Common myeloid progenitor, CD34-positive (primary cell): ENCODE data around the gene FES.

ENCODE experiments used
- CTCF ChIA-PET: fragments of 350-600 bp; sonication (Branson Sonifier 250); formaldehyde crosslinking; loops from one replicate; lab custom pipeline; 2021; ENCODE audit warnings: antibody characterized with exemption; lab: Charles Lee
- POLR2A ChIA-PET: fragments of 350-600 bp; sonication (Branson Sonifier 250); formaldehyde crosslinking; loops from one replicate; lab custom pipeline; 2021; ENCODE audit warnings: antibody characterized with exemption; lab: Charles Lee
- DNase-seq, 3 donors: peaks; one replicate each; pipeline versions ENCODE4 v3.0.0 to v3.0.0-alpha.2; 2013
- H3K27ac ChIP-seq, 2 experiments: 1 replicate in 1 of 2; 2 replicates in 1 of 2; pipeline ENCODE4 v1.7.0; 2013; ENCODE audit warnings: inconsistent platforms in 2 of 2, low read length in 2 of 2, mild to moderate bottlenecking in 2 of 2, low read depth in 1 of 2, moderate library complexity in 1 of 2; ENCODE audit not compliant: severe bottlenecking in 2 of 2, insufficient read depth in 1 of 2, poor library complexity in 1 of 2
- H3K27me3 ChIP-seq, 5 experiments: replicated peaks in 2 of 5; 1 replicate in 3 of 5; 2 replicates in 2 of 5; pipeline versions ENCODE4 v1.6.1 to v1.7.0; 2013; ENCODE audit warnings: low read length in 4 of 5, mild to moderate bottlenecking in 2 of 5, moderate library complexity in 2 of 5, inconsistent platforms in 1 of 5; ENCODE audit not compliant: insufficient read depth in 5 of 5, control insufficient read depth in 4 of 5
- H3K36me3 ChIP-seq, 4 experiments: 1 replicate in 2 of 4; 2 replicates in 2 of 4; pipeline versions ENCODE4 v1.6.1 to v1.7.0; 2013; ENCODE audit warnings: low read length in 3 of 4, control low read depth in 1 of 4, mild to moderate bottlenecking in 1 of 4; ENCODE audit not compliant: control insufficient read depth in 4 of 4, insufficient read depth in 4 of 4
- H3K4me1 ChIP-seq, 4 experiments: 1 replicate in 3 of 4; 2 replicates in 1 of 4; pipeline versions ENCODE4 v1.6.1 to v1.7.1; 2013; ENCODE audit warnings: low read length in 3 of 4, mild to moderate bottlenecking in 3 of 4, control low read depth in 1 of 4, inconsistent platforms in 1 of 4, moderate library complexity in 1 of 4; ENCODE audit not compliant: control insufficient read depth in 4 of 4, insufficient read depth in 4 of 4; ENCODE audit errors: control extremely low read depth in 1 of 4
- H3K4me3 ChIP-seq, 7 experiments: 1 replicate in 4 of 7; 2 replicates in 3 of 7; pipeline versions ENCODE4 v1.5.1 to v1.7.0; 2013; ENCODE audit warnings: mild to moderate bottlenecking in 7 of 7, low read length in 6 of 7, moderate library complexity in 6 of 7, inconsistent platforms in 2 of 7, low read depth in 2 of 7, control low read depth in 1 of 7; ENCODE audit not compliant: insufficient read depth in 4 of 7, control insufficient read depth in 1 of 7; ENCODE audit errors: extremely low read depth in 1 of 7
- H3K9me3 ChIP-seq, 5 experiments: 1 replicate in 4 of 5; 2 replicates in 1 of 5; pipeline versions ENCODE4 v1.6.1 to v1.7.1; 2013; ENCODE audit warnings: low read length in 4 of 5, mild to moderate bottlenecking in 2 of 5, inconsistent platforms in 1 of 5, low read depth in 1 of 5, moderate library complexity in 1 of 5; ENCODE audit not compliant: control insufficient read depth in 4 of 5, insufficient read depth in 2 of 5; ENCODE audit errors: control extremely low read depth in 1 of 5
- WGBS: methylation state at CpG from one replicate; pipeline ENCODE4 v1.1.5; 2013; ENCODE audit not compliant: insufficient coverage; 5-methylcytosine and 5-hydroxymethylcytosine counted together

FES gene

DNA sequence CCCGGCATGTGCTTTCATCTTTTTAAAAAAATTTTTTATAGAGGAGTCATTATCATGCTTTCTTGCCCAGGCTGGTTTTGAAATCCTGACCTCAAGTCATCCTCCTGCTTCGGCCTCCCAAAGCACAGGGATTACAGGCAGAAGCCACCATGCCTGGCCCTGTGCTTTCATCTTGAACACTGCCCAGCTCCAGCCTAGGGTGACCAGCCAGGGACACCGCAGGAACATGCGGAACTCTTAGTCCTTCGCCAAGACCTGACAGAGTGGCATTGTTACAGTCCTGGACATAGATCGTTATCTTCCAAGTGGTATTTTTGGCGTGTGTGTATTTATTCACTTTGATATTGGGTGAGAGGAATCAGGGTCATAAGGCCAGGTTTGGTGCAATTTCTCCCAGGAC lies 23.9 kb upstream of the FES start:
- 97% methylated on average over 7 of the region's 7 CpGs for WGBS
- H3K36me3 ChIP-seq: no peaks in the 10 kb centered on the region
- no peak overlapping the region for H3K4me3 ChIP-seq
- no peaks in the 10 kb centered on the region for H3K9me3 ChIP-seq
- no peaks in the 10 kb centered on the region for H3K27me3 ChIP-seq
- H3K4me1 ChIP-seq: peaks cover 0 to 17% (median under 1%) of the 10 kb centered on the region in 4 experiments
- ChIA-PET POLR2A (no interaction called here), CTCF (no interaction called here)
- no peak overlapping the region for H3K27ac ChIP-seq
- DNase-seq: no peak

DNA sequence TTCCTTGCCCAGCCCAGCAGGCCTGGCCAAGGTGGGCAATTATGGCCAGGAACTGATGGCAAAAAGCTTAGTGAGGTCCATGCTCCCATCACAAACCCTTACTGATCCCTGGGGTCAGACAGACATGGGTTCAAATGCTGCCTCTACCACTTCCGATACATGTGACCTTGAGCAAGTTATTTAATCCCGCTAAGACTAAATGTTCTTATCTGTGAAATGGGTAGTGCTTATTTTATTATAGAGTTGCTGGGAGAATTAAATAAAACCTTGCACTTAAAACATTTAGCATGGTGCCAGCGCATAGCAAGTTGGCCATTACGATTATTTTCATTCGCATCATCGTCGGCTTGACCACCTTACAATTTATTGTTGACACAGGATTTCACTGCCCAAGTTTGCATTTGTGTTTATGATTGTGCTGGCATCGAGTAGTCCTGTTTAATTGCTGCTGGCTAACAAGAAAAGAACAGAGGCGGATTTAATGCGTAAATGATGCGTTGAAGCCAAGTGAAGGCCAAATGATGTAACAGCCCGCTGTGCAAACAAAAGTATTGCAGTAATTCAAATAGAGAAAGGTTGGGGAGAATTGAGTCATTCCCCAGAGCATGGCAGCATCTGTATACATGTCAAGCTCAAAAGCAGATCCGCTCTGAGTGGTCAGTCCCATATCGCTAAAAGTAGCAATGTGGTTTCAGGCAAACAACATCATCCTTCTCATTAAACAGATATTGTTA lies 23.2 kb upstream of the FES start:
- CTCF ChIA-PET: no interaction called here
- Histone ChIP-seq H3K36me3 (no peaks in the 10 kb centered on the region), H3K4me3 (no peak overlapping the region), H3K27me3 (no peaks in the 10 kb centered on the region), H3K27ac (no peak overlapping the region), H3K4me1 (peaks cover 0 to 17% (median under 1%) of the 10 kb centered on the region in 4 experiments), H3K9me3 (no peaks in the 10 kb centered on the region)
- POLR2A ChIA-PET: no interaction called here
- DNase-seq: no peak
- 95% methylated on average over 12 of the region's 14 CpGs for WGBS

DNA sequence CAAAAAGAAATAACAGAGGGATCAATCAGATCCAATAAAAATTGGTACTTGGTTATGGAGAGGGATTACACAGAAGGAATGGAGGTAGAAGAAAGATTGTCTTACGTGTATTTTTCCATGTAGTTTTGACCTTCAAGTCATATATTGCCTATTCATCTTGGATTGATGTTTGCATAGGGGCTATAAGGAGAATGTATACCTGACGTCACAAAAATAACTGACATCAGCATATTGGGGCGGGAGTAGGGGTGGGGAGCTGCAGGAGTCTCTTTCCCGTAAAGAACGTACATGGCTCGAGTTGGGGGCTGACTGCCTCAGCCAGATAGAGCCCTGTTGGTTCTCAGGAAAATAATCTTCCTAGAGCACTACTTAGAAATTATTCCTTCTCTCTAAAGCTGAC lies 21.8 kb upstream of the FES start:
- peaks cover 0 to 10% (median 0%) of the 10 kb centered on the region in 4 experiments for H3K4me1 ChIP-seq
- H3K36me3 ChIP-seq: no peaks in the 10 kb centered on the region
- H3K4me3 ChIP-seq: no peak overlapping the region
- ChIA-PET POLR2A (no interaction called here), CTCF (no interaction called here)
- 94% methylated on average over 4 of the region's 6 CpGs for WGBS
- H3K9me3 ChIP-seq: no peaks in the 10 kb centered on the region
- no peak overlapping the region for H3K27ac ChIP-seq
- H3K27me3 ChIP-seq: no peaks in the 10 kb centered on the region
- no peak for DNase-seq

DNA sequence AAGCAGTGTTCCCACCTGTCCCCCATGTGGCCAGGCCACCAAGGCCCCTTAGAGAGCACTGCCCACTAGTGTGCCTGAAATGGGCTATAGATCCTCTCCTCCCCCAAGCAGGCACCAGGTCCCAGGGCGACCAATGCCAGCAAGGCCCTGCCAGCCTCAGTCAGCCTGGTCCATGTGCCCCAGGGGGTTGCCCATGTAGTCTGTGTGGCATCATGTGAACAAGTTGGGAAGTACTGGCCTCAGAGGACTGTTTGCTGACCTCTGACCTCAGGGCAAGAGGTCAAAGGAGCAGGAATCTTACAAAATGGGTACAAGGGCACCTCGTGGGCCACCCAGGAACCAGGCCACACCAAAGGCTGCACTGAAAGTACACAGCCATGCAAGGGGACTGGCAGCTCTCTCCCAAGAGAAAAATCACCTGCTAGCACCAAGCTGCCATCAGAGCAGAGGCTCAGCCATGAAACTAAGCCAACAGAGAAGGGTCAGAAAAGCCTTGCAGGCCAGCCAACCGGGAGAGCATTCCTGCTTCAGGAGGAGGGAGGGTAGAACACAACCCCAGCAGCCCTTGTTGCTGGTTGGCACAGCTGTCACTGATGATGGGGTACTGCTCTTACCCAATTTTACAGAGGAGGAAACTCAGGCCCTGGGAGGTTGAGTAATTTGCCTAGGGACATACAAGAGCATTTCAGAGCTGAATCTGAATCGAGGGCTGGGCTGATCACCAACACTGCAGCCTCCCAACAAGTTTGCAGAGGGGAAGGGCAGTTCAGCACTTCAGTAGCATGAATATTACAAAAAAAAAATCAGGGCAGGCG lies 21.1 kb upstream of the FES start:
- no peaks in the 10 kb centered on the region for H3K36me3 ChIP-seq
- WGBS: 90% methylated on average over 5 of the region's 5 CpGs
- no peak overlapping the region for H3K27ac ChIP-seq

GRCh38 chr15:90863987-90864386 lies 20.3 kb upstream of the FES start:
- 97% methylated on average over 4 of the region's 4 CpGs for WGBS
- H3K4me1 ChIP-seq: peaks cover 3 to 22% (median 4%) of the 10 kb centered on the region in 4 experiments
- H3K36me3 ChIP-seq: no peaks in the 10 kb centered on the region
- ChIA-PET CTCF (interaction anchor here (1.2 to 2.3 kb wide), 3 partner anchors 10 to 24 kb away, joined by 3 to 8 read pairs (median 4); no protein-coding TSS in a partner anchor), POLR2A (interaction anchor here (1.0 kb wide), 1 partner anchor 12 kb away, joined by 3 read pairs; no protein-coding TSS in a partner anchor)
- no peak for DNase-seq
- no peak overlapping the region for H3K27ac ChIP-seq
- H3K27me3 ChIP-seq: no peaks in the 10 kb centered on the region
- H3K9me3 ChIP-seq: no peaks in the 10 kb centered on the region
- no peak overlapping the region for H3K4me3 ChIP-seq

More for the DNA sequence above, 21.1 kb upstream of the FES start:
- H3K4me1 ChIP-seq: peaks cover 0 to 14% (median 0%) of the 10 kb centered on the region in 4 experiments
- no peak overlapping the region for H3K4me3 ChIP-seq
- H3K9me3 ChIP-seq: no peaks in the 10 kb centered on the region
- DNase-seq: no peak
- no peaks in the 10 kb centered on the region for H3K27me3 ChIP-seq
- ChIA-PET CTCF (interaction anchor here (1.2 to 2.3 kb wide), 3 partner anchors 11 to 23 kb away, joined by 3 to 8 read pairs (median 4); no protein-coding TSS in a partner anchor), POLR2A (interaction anchor here (1.0 kb wide), 1 partner anchor 13 kb away, joined by 3 read pairs; no protein-coding TSS in a partner anchor)

- ChIA-PET POLR2A (interaction anchor here (0.7 to 1.0 kb wide), 2 partner anchors 12 to 140 kb away, joined by 3 to 4 read pairs; no protein-coding TSS in a partner anchor), CTCF (interaction anchor here (1.2 to 2.3 kb wide), 3 partner anchors 9 to 25 kb away, joined by 3 to 8 read pairs (median 4); no protein-coding TSS in a partner anchor)
- Histone ChIP-seq H3K4me1 (peaks cover 7 to 23% (median 9%) of the 10 kb centered on the region in 4 experiments), H3K4me3 (no peak overlapping the region), H3K27me3 (no peaks in the 10 kb centered on the region), H3K27ac (no peak overlapping the region), H3K9me3 (no peaks in the 10 kb centered on the region), H3K36me3 (no peaks in the 10 kb centered on the region)
- DNase-seq: no peak
- 96% methylated on average over 9 of the region's 10 CpGs for WGBS
These were observed 19.8 kb upstream of the FES start for GRCh38 chr15:90864507-90864906.
